NCI-H128 (cell line): ENCODE measurements around the gene SLC35F2.

Experiments used
- DNase-seq: peaks from one replicate; lab custom pipeline; 2025; ENCODE audit not compliant: unreplicated experiment; lab: John Stamatoyannopoulos, UW

Gene SLC35F2

DNA sequence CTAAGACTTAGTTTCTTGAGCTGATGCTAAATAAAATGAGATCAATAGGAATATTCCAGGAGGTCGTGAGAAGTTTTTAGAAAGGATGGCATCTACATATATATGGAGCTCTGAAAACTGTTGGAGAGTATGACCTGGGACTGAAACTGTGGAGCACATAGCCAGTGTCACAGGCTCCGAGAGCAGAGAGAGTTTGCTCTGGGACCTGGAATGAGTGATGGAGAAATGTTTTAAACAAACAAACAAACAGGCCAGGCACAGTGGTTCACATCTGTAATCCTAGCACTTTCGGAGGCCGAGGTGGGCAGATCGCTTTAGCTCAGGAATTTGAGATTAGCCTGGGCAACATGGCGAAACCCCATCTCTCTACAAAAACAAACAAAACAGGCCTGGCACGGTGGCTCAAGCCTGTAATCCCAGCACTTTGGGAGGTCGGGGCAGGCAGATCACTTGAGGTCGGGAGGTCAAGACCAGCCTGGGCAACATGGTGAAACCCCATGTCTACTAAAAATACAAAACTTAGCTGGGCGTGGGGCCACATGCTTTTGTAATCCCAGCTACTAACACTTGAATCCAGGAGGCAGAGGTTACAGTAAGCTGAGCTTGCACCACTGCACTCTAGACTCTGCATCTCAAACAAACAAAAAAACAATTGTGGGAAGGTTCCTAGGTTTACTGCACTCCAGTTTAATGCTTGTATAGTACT, 67.1 kb downstream of the SLC35F2 start:
- no peak for DNase-seq

DNA sequence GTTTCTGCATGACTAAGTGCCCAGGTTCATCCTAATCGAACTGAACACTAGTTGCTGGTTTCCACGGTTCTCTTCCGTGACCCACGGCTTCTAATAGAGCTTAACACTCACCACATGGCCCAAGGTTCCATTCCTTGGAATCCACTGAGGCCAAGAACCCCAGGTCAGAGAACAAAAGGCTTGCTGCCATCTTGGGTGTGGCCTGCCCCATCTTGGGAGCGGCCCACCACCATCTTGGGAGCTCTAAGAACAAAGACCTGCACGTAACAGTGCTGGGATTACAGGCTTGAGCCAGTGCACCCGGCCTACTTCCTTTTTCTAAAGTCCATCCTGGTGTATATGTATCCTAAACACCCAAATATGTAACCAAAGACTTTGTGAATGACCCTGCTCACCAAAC, 68.8 kb downstream of the SLC35F2 start:
- DNase-seq: no peak

DNA sequence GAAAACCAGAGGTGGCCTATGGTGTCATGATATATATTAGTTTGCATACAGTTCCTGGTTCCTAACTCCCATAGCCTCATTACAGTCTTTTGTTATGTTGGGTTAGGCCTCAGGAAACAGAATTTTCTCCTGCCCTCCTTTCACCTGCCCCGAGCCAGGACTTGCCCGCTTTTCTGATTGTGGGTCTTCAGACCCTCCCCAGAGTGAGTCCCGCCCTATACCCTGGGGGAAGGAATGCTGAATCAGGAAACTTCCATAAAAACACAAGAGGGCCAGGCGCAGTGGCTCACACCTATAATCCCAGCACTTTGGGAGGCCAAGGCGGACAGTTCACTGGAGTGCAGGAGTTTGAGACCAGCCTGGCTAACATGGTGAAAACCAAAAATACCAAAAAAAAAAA, 70.9 kb downstream of the SLC35F2 start:
- no peak for DNase-seq

DNA sequence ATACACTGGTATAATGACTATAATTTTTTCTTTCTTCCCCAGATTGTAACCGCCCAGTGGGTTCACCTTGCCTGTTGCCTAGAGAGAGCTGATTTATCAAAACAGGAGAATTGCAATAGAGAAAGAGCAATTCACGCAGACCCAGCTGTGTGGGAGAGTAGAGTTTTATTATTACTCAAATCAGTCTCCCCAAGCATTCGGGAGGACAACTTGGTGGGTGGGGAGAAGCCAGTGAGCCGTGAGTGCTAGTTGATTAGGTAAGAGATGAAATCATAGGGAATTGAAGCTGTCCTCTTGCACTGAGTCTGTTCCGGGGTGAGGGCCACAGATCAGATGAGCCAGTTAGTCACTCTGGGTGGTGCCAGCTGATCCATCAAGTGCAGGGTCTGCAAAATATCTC, 73.2 kb downstream of the SLC35F2 start:
- DNase-seq: no peak

DNA sequence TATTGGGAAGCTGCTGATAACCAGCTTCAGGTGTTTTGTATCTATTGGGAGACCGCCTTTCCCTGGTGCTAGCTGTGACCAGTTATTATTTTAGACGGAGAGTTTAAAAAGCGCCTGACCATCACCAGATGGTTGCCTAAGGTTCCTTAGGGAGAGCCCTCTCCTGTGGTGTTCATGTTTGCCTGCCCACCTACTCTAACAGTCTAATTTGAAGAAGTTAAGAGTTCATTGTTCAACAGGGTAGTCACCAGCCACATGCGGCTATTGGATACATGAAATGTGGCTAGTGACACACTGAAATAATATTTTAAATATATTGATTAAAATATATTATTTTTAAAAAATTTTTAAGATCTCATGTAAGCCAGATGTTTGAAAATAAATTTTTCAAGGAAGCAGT, 75.5 kb downstream of the SLC35F2 start:
- no peak for DNase-seq

DNA sequence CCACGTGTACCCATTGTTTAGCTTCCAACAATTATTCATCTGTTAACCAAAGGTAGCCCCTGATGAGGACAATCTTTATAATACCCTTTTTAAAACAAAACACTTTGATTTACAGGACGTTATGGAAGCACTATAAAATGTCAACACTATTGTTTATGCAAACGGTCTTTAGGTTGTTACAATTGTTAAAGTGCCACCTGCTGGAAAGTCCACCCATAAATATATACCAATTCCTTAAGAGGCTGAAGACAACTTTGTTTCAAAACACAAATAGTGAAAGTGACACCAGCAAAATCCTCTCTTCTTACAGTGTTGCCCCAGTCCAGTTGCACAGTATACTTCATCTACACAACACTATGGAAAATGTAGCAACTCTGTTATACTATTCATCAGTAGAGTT, 77.8 kb downstream of the SLC35F2 start:
- DNase-seq: no peak

DNA sequence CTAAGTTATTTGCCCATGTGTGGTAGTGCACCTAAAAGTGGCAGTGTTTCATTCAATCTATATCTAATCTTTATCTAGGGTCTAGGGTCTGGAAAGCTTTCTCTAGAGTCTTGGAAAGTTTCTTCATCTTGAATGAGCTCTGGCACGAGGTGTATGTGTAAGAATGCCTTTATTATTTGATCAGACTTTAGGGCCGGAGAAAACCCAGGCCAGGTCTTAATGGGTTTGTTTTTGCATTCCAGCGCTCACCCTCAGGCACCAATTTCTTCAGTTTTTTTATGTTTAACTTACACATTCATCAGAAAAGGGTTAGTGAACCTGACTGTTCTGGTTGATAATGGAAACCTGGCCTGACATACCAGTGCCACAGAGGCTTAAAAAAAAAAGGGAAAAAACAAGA, 78.5 kb downstream of the SLC35F2 start:
- no peak for DNase-seq

DNA sequence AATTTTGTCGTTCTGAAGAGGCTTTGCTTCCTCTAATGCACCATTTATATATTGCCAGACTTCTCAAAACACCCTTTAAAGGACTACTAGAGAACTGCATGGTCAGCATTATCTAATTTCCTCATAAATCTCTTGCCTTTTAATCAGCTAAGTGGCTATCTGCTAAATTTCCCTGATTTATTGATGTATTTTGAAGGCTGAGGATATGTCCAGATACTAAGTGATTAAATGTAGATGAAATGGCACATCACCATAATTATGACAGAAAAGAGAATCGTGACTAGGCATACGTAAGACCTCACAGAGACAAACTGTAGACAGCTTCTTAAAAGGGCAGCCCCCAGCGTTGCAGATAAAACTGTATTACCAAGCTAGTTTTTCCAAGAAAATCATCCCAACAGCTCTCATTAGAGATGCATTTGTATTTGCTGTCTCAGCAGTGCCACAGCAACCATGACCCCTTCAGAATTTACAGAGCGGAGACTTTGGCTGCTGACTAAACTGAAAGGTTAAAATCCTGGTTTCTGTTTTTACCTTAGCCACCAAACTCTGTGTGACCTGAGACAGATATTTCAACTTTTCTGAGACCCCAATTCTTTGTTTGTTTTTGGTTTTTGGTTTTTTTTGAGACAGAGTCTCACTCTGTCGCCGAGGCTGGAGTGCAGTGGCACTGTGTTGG, 79.6 kb downstream of the SLC35F2 start:
- DNase-seq: no peak

DNA sequence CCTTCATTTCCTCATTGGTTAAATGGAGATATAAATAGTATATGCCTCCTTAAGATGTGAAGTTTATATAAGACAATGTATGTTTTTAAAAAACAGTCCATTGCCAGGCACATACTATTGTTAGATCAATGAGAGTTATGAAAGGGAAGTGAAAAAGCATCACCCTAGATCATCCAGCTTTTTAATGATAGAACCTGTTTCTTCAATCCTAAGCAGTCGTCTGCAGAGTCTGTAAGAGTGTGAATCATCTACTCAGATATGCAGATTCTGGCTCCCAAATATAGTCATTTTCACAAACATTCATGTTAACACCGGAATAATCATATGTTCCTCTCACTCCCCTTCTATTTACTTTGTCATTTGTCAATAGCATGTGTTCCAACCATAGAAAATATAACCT, 81.5 kb downstream of the SLC35F2 start:
- DNase-seq: no peak

DNA sequence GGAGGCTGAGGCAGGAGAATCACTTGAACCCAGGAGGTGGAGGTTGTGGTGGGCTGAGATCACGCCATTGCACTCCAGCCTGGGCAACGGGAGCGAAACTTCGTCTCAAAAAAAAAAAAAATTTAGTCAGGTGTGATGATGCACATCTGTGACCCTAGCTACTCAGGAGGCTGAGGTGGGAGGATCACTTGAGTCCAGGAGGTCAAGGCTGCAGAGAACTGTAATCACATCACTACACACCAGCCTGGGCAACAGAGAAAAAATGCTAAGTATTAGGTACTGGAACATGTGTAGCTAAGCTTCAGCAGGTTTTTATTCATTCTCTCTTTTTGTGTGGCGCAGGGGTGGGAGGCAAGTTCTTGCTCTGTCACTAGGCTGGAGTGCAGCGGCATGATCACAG, 82.5 kb downstream of the SLC35F2 start:
- no peak for DNase-seq

DNA sequence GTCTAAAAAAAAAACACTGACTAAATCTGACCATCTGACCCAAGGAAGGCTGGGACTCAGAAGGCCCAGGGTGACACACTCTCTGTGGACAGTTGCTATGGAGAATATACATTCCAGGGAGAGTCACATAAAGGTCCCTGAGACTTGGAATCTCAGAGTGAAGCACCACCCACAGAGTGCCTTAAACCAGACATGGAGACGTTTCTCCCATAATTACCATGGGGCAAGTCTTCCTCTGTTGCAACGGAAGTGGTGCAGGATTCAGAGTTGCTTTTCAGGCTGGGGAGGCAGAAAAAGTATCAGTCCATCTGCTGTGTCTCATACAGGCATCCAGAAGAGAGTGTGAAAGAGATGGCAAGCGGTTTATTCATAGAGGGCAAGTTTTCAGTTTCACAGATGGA, 88.0 kb downstream of the SLC35F2 start:
- no peak for DNase-seq

DNA sequence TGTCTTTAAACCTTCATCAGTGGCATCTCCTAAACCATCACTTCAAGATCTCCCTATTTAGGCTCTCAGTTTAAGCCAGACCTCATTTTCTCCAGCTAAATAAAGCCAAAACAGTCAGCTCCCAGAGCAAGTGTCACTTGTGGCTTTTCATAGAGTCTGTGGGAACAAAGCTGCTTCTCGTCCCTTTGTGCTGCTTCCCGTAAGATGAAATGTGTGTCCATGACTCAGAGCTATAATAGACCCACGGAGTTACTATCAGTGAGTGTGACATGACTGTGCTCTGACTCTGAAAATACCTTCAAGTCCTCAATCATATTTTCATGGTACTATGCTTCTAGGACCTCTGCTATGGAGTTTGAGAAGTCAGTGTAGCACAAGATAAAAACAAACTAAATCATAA, 89.4 kb downstream of the SLC35F2 start:
- DNase-seq: no peak

DNA sequence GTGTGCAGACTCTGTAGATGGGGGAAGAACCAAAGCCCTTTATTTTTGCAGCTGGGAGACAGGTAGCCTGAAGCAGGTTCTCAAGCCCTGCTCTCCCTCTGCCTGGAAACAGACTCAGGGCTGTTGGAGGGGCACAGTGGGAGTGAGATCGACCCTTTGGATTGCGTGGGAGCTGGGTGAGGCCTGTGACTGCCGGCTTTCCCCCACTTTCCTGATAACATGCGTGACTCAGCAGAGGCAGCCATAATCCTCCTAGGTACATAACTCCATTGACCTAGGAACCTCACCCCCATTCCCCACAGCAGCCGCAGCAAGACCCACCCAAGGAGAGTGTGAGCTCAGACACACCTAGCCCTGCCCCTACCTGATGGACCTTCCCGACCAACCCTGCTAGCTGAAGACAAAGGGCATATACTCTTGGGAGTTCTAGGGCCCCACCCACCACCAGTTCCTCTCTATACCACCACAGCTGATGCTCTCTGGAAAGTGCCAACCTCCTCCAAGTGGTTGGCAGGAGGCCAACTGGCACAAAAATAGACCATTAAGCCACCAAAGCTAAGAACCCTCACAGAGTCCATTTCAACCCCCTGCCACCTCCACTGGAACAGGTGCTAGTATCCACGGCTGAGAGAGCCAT, 99.8 kb downstream of the SLC35F2 start:
- peak; percentile 20 for DNase-seq

DNA sequence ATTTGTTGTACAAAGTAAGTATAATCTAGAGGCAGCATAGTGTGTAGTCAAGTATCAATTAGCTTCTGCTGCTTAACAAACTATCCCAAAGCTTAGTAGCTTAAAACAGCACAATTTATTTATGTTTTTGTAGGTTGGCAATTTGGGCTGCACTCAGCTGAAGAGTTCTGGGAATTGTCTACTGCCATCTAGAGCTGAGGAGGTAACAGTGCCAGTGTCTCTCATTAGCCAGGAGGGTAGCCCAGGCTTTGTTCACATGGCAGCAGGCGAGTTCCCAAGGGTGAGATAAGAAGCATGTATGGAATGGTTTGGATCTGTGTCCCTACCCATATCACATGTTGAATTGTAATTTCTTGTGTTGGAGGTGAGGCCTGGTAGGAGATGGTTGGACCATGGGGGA, 100.9 kb downstream of the SLC35F2 start:
- DNase-seq: no peak

DNA sequence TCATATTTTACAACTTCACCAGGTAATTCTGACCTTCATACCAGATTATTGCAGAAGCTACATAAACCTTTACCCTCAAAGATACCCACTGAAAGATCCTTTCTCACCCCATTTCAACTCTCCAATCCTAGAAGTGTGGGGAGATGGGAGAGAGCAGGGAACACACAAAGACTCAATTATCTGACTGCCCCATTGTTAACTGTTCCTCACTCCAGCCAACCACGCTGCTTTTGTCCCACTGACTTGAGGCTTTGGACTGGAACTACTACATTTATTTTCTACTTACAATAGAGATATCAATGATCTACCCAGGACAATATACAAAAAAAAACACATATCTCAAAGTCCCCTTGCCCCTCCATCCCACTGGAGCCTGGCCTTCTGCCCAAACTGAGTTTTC, 102.0 kb downstream of the SLC35F2 start:
- DNase-seq: no peak

DNA sequence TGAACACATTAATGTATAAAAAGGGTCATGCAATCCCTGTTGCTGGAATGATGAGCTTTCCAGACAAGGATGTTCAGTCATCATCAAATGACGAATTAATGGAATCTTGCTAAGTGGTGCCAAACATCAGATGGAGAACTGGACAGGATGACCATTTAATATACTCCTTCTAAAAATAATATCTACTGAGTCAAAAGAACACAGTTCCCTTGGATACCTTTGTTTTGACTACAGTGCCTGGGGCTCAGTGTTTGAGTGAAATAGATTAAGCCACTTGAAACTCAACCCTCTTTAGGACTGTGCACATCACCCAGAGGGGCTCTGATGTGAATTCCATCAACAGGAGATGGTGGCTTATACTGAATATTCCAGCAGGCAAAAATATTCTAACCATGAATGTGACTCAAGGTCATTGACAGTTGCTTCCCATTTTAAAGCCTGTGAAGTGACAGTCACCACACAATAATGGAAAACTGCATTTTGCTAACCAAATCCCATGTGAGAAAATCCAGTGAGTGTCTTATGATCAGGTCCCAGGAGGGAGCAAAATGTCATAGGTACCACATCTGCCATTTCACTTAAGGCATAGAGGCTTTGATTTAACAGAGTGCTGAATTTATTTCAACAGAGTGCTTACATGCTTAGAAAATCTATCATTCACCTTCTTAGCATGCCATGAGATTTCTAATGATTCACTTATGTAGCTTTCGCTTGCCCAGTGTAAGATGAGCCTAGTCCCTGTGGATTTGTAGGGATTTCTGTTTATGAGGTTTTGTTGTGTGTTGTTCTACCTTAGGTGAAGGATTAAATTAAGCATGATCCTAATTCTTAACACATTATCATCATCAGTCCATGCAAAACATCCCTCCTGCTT, 105.4 kb downstream of the SLC35F2 start:
- DNase-seq: no peak

DNA sequence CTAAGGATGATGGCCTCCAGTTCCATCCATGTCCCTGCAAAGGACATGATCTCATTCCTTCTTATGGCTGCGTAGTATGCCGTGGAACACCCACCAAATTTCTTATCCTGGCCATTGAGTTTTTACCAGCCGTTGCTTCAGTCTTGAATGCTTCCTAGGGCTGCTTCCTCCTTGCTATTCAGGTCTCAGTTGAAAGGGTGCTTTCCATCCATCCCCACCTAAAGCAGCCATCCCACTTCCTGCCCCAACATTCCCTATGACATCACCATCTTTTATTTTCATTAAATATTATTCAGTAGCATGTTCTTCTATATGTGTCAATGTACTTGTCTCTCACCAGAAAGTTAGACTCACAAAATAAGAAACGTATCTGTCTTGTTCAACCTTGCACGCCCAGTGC, 106.1 kb downstream of the SLC35F2 start:
- DNase-seq: no peak

DNA sequence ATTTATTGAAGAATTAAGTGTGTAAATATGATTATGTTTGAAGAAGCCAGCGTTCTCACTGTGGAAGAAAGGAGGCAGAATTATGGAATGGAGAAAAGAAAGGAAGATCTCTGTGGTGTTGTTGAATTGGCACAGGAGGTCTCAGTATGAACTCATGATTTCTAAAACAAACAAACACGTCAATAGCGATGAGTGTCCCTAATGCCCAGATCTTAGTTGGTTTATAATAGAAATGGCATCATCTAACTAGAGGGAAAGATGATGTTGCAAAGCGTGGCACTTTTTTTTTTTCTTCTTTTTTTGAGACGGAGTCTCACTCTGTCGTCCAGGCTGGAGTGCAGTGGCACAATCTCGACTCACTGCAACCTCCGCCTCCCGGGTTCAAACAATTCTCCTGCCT, 107.5 kb downstream of the SLC35F2 start:
- no peak for DNase-seq

DNA sequence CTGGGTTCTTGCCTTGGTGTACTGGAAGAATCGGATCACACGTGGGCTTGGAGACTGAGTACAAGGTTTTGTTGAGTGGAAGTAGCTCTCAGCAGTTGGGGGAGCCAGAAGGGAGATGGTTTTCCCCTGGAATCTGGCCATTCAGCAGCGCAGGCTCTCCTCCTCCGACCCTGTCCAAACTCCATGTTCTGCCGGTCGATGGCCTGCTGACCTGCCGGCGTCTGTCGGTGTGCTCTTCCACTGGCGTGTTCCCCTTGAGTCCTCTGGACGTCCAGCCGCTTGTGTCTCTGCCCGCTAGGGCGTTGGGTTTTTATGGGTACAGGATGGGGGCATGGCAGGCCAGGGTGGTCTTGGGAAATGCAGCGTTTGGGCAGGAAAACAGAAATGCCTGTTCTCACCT, 108.3 kb downstream of the SLC35F2 start:
- DNase-seq: no peak

DNA sequence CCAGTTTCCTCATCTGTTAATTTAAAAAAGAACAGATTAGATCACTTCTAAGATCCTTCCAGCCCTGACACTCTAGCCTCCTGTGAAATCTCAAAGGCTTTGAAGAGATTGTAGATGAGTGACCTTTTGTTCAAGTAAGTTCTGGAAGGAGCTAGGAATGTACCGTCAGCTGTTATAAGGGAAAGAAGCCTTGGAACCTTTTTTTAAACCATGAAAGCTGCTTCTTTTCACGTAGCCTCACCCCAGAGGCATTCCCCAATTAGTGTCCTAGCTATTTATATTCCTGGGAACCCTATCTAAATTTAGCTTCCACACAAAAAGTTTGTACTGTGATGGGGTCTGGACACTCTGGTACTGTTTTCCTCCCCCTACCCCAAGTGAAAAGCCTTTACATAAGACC, 111.0 kb downstream of the SLC35F2 start:
- no peak for DNase-seq

DNA sequence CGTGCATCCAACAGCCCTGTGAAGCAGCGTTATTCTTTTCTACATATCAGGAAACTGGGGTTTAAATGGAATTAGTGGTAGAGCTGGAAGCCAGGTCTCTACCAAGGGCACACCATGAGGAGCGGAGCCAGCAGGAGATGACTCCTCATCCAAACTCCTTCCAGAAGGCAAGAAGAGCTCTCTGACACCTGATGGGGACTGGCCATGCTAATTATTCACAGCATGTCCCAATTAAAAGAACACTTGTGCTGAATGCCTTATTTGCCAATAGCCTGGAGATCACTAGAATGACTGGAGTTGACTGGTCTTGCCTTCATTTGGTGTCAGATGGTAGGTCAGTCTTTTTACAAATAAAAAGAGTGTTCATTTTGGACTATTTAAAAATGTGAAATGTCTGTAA, 113.9 kb downstream of the SLC35F2 start:
- no peak for DNase-seq

DNA sequence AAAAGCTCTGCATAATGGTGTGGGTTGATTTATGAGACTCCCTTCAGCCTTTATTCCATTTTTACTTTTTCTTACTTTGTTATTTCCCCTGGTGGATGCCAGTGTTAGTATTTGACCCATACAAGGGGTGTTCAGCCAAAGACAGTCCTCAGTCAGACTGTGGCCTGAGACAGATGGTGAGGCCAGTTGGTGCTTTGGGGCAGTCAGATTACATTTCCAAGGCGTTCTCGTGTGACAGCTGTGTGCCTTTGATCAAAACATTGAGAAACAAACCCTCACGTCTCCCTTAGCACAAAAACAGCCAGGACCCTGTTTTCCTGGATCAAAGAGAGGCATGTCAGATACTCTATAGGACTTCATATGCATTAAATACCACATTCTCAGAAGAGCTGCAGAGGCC, 115.4 kb downstream of the SLC35F2 start:
- no peak for DNase-seq
